GM12864 (cell line): Measurements from ENCODE around the gene MYL3.

ENCODE experiments used
- DNase-seq: peaks from one replicate; pipeline ENCODE4 v3.0.0-alpha.2; 2011; ENCODE audit warnings: low read depth
- H3K4me3 ChIP-seq: 2 replicates; pipeline ENCODE4 v1.5.1; 2011; ENCODE audit warnings: mild to moderate bottlenecking, low read depth, low read length, control low read depth
- CTCF ChIP-seq: IDR thresholded peaks from 2 replicates; pipeline ENCODE4 v1.5.1; 2011; ENCODE audit warnings: low read depth, mild to moderate bottlenecking, moderate library complexity, low read length, control low read depth, inconsistent platforms; ENCODE audit errors: missing control alignments

Gene MYL3

DNA sequence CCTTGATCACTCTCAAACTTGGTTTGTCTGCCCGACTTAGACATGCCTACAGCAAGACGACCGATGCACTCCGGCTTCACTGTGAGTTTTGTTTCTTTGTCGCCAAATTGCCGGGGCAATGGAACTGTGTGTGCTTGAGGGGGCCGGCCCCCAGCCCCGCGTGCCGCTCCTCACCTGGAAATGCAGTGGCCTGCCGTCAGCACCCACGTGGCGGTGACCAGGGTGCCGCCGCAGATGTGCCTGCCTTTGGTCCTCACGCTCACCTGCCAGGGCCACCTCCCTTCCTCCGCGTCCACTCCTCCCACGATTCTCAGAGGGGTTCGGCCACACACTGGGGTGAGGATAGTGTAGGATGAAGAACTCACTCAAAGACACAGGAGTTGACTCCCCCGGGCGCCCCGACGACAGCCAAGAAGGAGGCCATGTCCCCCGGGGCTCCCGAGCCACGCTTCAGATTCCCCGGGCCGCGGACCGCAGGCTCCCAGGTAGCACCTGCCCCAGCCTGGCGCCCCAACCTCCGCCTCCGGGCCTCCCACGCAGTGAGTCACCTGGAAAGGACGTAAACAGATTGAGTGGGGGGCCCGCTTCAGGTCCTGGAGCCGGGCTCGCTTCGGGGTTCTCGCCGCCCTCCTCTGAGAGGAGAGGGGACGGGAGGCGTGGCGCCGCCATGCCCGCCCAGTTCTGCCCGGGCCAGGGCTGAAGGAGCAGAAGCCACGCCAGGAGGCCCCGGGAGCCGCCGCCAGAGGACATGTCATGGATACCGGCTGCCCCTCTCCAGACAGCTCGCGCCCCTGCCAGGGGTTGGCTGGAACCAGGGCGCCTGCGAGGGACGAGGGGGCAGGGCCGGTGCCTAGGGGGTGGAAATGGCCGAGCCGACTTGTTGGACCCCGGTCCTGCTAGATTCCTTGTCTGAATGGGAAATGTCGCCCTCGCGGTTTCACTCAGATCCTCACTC, 29.6 kb downstream of the MYL3 start:
- no peak for DNase-seq
- no peak overlapping the region for H3K4me3 ChIP-seq
- no peak for TF ChIP-seq CTCF

DNA sequence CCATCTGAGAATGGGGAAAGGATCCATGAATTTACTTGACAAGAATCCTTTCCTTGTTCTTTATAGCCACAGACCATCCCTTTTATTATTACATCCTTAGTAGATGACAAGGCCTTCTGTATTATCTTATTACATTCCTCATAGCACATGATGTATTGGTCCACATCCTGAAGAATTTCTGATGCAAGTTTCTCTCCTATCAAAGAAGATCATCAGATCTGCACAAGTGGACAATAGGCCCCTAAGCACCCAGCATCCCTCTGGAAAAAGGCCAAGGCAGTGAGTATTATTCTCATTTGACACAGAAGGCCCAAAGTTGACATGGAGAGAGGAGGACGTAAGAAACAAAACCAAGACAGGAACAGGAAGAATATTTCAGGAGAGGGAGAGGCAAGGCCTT, 31.4 kb downstream of the MYL3 start:
- DNase-seq, result no peak
- TF ChIP-seq CTCF, result no peak

DNA sequence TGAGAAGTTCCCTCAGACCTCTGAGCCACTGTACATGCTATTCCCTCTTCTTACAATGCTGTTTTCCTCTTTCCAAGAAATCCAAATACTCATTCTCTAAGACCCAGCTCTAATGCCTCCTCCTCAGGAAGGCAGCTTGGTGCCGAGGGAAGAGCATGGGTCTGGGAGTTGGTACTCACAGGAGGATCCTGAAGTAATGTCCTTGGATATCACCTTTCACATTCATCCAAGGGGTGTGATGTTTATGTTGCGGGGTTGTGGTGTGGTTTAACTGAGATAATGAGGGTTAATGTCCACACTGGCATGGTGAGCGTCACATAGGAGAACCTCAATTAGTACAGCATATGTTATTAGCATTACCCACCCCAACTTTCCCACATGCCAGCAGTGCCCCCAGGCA, 31.9 kb downstream of the MYL3 start:
- no peak overlapping the region for H3K4me3 ChIP-seq
- TF ChIP-seq CTCF, result no peak
- no peak for DNase-seq

More for the DNA sequence above, 31.4 kb downstream of the MYL3 start:
- H3K4me3 ChIP-seq, result no peak overlapping the region

DNA sequence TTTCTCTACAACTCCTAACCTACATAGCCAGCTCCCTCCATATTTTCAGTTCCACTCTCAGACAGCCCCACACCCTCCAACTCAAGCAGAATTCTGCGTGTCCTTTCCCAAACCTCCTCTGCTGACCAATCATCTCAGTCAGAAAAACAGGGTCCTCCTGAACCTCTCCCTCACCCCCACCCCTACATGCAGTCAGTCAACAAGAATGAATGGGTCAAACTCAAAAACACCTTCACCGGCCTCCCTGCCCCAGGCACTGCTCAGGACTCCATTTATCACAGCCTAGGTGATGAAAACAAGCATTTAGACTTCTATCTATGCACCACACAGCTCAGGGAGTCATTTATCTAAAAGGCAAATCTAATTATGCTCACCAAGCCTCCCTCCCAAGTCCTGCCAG, 32.4 kb downstream of the MYL3 start:
- no peak for DNase-seq
- H3K4me3 ChIP-seq, result no peak overlapping the region
- no peak for TF ChIP-seq CTCF

GRCh38 chr3:46829699-46830208, 33.5 kb downstream of the MYL3 start:
- H3K4me3 ChIP-seq, result no peak overlapping the region
- peak; percentile 37 for DNase-seq

GRCh38 chr3:46825450-46825849, 37.8 kb downstream of the MYL3 start:
- TF ChIP-seq CTCF, result no peak
- DNase-seq, result no peak

More at GRCh38 chr3:46829699-46830208, 33.5 kb downstream of the MYL3 start:
- TF ChIP-seq CTCF, result no peak

More at GRCh38 chr3:46825450-46825849, 37.8 kb downstream of the MYL3 start:
- H3K4me3 ChIP-seq, result no peak overlapping the region
